GM12878 (cell line): ENCODE results near the gene MAOA. TPM values are rescaled to one million over a fixed set of nuclear protein-coding genes. Genes with fewer than 3 reads are reported as not detected.
"Not testable (repeated sequence)": the region's sequence is repeated elsewhere in the genome, so short reads cannot be mapped to it uniquely, and the experiment has no call there.

Experiments
- ATAC-seq: fragments of 200-7000 bp; cut with Tn5 transposase; 3 replicates; pipeline ENCODE4 v1.9.1; 2020; ENCODE audit warnings: mild to moderate bottlenecking, moderate library complexity
- BruUV-seq: library from RNA; stranded (reverse); fragments of 400-500 nt; replicated peaks from 2 replicates; lab custom pipeline; 2021; lab: Mats Ljungman, UMichigan
- CTCF ChIA-PET: fragments of 300-600 bp; sonication (Branson Sonifier 250); formaldehyde crosslinking; extraction: SDS; loops from one replicate; lab custom pipeline; 2021; ENCODE audit warnings: inconsistent platforms; lab: Yijun Ruan, JAX
- POLR2A ChIA-PET: fragments of 350-600 bp; formaldehyde crosslinking; extraction: SDS; loops from one replicate; lab custom pipeline; 2021; ENCODE audit warnings: inconsistent platforms; lab: Charles Lee
- RAD21 ChIA-PET: fragments of 300-600 bp; sonication (Branson Sonifier 250); formaldehyde crosslinking; loops from one replicate; lab custom pipeline; 2023; ENCODE audit warnings: antibody characterized with exemption; ENCODE audit not compliant: unreplicated experiment; lab: Charles Lee
- SMC1A ChIA-PET: fragments of 300-600 bp; sonication (Branson Sonifier 250); formaldehyde crosslinking; loops from one replicate; lab custom pipeline; 2023; ENCODE audit not compliant: unreplicated experiment, uncharacterized antibody; lab: Charles Lee
- DNase-seq: peaks from one replicate; pipeline ENCODE4 v3.0.0-alpha.2; 2011; ENCODE audit warnings: low read depth, low spot score
- FAIRE-seq: peaks from 3 replicates; lab custom pipeline; 2011; peaks lifted over from hg19 to GRCh38; lab: Jason Lieb, UNC
- H2AFZ ChIP-seq: 2 replicates; pipeline ENCODE4 v1.6.0; 2011; ENCODE audit warnings: low read depth, low read length, control low read depth; ENCODE audit not compliant: control insufficient read depth
- H3K27ac ChIP-seq: 2 replicates; pipeline ENCODE4 v1.5.1; 2011; ENCODE audit warnings: control low read depth; ENCODE audit not compliant: control insufficient read depth, insufficient read depth
- H3K27me3 ChIP-seq, 2 experiments: replicated peaks in 1 of 2; 2 replicates each; pipeline versions ENCODE4 v1.6.0 to v1.6.1; 2011; ENCODE audit warnings: low read length in 1 of 2; ENCODE audit not compliant: control insufficient read depth in 2 of 2, insufficient read depth in 2 of 2
- H3K36me3 ChIP-seq, 2 experiments: 2 replicates each; pipeline ENCODE4 v1.5.1; 2011; ENCODE audit warnings: low read length in 1 of 2; ENCODE audit not compliant: control insufficient read depth in 2 of 2, insufficient read depth in 2 of 2
- H3K4me1 ChIP-seq: 2 replicates; pipeline ENCODE4 v1.6.1; 2011; ENCODE audit warnings: mild to moderate bottlenecking, low read length, moderate library complexity, mixed read lengths; ENCODE audit not compliant: control insufficient read depth, insufficient read depth
- H3K4me2 ChIP-seq: 2 replicates; pipeline ENCODE4 v1.6.0; 2011; ENCODE audit warnings: control low read depth; ENCODE audit not compliant: control insufficient read depth, insufficient read depth
- H3K4me3 ChIP-seq: fragments of 200-600 bp; sonication (generic); 2 replicates; pipeline ENCODE4 v1.5.1; 2016
- H3K79me2 ChIP-seq: 2 replicates; pipeline ENCODE4 v1.6.0; 2011; ENCODE audit warnings: low read length; ENCODE audit not compliant: control insufficient read depth, insufficient read depth
- H3K9ac ChIP-seq: 2 replicates; pipeline ENCODE4 v1.8.0; 2011; ENCODE audit warnings: low read length, control low read depth, mixed read lengths; ENCODE audit not compliant: control insufficient read depth, insufficient read depth
- H3K9me3 ChIP-seq: replicated peaks from 3 replicates; pipeline ENCODE4 v1.5.1; 2011; ENCODE audit warnings: mild to moderate bottlenecking, low read length; ENCODE audit not compliant: control insufficient read depth, insufficient read depth
- H4K20me1 ChIP-seq: 2 replicates; pipeline ENCODE4 v1.6.0; 2011; ENCODE audit not compliant: control insufficient read depth, insufficient read depth
- BRCA1 ChIP-seq: IDR thresholded peaks from 2 replicates; pipeline ENCODE4 v1.6.1; 2011; ENCODE audit warnings: low read depth, low read length, improper control_type of control experiment
- CHD1 ChIP-seq: IDR thresholded peaks from 2 replicates; pipeline ENCODE4 v1.6.1; 2012; ENCODE audit warnings: low read depth, low read length, improper control_type of control experiment
- HCFC1 ChIP-seq: fragments of 150-350 bp; IDR thresholded peaks from 2 replicates; pipeline ENCODE4 v1.6.1; 2014; ENCODE audit warnings: low read length
- PAX5 ChIP-seq: IDR thresholded peaks from 2 replicates; pipeline ENCODE4 v1.6.1; 2011; ENCODE audit warnings: low read depth, low read length, borderline replicate concordance
- RUNX3 ChIP-seq: IDR thresholded peaks from 2 replicates; pipeline ENCODE4 v1.6.1; 2012; ENCODE audit warnings: low read length, inconsistent platforms
- STAT1 ChIP-seq: fragments of 450-650 bp; conservative IDR thresholded peaks from 2 replicates; pipeline ENCODE4 v1.6.1; 2014; ENCODE audit warnings: antibody characterized with exemption, mild to moderate bottlenecking
- WGBS: methylation state at CpG from one replicate; pipeline ENCODE4 v1.1.6; 2016; ENCODE audit warnings: low lambda C conversion rate; ENCODE audit not compliant: insufficient replicate concordance, insufficient coverage; ENCODE audit errors: missing lambda C conversion rate; 5-methylcytosine and 5-hydroxymethylcytosine counted together
- in situ Hi-C: fragments of 300-500 bp; cut with MboI; formaldehyde crosslinking; loops from 9 replicates; pipeline ENCODE4 v1.14.3; 2018; ENCODE audit warnings: mixed read lengths
- intact Hi-C: fragments of 100-400 bp; cut with micrococcal nuclease; formaldehyde crosslinking; loops from one replicate; pipeline ENCODE4 v1.14.2; 2022; ENCODE audit not compliant: unreplicated experiment
- polyA plus RNA-seq, 11 experiments: library from polyadenylated mRNA; depleted of rRNA in 4 of 11; unstranded in 6 of 11; stranded (reverse) in 5 of 11; fragments of >200 nt; fragmentation: Nextera tagmentation in 4 of 11; fragmentation: Illumina TruSeq in 1 of 11; extraction: Ambion mirVana in 4 of 11; extraction: Trizol in 1 of 11; gene quantifications; 1 replicate in 1 of 11; 2 replicates in 10 of 11; pipeline versions ENCODE4 v1.2.1 to v1.2.3, GENCODE V29; 2011 to 2016; ENCODE audit warnings: inconsistent platforms in 2 of 11, missing spikeins in 2 of 11, low read depth in 1 of 11
- total RNA-seq, 4 experiments: library from RNA; depleted of rRNA in 3 of 4; stranded (reverse); fragments of >200 nt in 3 of 4; fragmentation: Illumina TruSeq in 1 of 4; extraction: Trizol in 1 of 4; gene quantifications; 2 replicates each; pipeline versions ENCODE4 v1.2.1 to v1.2.3, GENCODE V29; 2013 to 2021
- TF ChIP-seq, protein P1 (sequence below): IDR thresholded peaks from 2 replicates; pipeline ENCODE4 v1.6.1; 2012; ENCODE audit warnings: low read depth, low read length, improper control_type of control experiment

The MAOA gene
- total and polyA plus RNA-seq, 10 of the 15 experiments (the other 5 are each of a cell fraction or from before 2014, with no cell fraction given): 0.02 to 0.51 (median 0.08) TPM; not detected in 7

DNA sequence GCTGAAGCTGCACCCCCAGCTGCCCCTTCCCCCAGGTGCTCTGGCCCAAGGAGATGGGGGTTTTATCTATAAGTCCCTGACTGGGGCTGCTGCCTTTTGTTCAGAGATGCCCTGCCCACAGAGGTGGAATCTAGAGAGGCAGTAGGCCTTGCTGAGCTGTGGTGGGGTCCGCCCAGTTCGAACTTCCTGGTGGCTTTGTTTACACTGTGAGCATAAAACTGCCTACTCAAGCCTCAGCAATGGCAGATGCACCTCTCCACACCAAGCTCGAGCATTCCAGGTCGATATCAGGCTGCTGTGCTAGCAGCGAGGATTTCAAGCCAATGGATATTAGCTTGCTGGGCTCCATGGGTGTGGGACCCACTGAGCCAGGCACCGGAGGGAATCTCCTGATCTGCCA, 71.2 kb downstream of the MAOA start:
- BruUV-seq, H3K4me2 ChIP-seq, H3K36me3 ChIP-seq, DNase-seq, H3K27ac ChIP-seq, H3K27me3 ChIP-seq, in situ Hi-C loops, POLR2A ChIA-PET, ATAC-seq, FAIRE-seq, CTCF ChIA-PET, H4K20me1 ChIP-seq, H3K4me1 ChIP-seq, SMC1A ChIA-PET, H3K9me3 ChIP-seq, H3K4me3 ChIP-seq, RAD21 ChIA-PET, H3K9ac ChIP-seq, H3K79me2 ChIP-seq, intact Hi-C loops, H2AFZ ChIP-seq: not testable (repeated sequence)
- 33% methylated on average over 6 of the region's 6 CpGs for WGBS

DNA sequence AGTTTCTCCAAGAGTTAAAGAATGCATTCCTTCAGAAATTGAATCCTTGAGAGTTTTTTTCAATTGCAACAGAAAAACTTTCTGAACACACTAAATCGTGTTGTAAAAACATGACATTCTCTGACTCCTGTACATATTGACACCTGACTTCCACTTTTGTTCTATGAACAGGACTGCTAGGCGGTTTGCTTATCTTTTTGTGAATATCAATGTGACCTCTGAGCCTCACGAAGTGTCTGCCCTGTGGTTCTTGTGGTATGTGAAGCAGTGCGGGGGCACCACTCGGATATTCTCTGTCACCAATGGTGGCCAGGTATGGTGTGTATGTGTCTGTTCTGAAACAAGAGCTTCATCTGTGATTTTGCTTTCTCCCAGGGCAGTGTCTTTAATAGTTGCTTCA, 71.9 kb downstream of the MAOA start:
- no peak overlapping the region for H3K9ac ChIP-seq
- CTCF ChIA-PET: no interaction called here
- 12% methylated on average over 5 of the region's 5 CpGs for WGBS
- in situ Hi-C loops (no loop called here), intact Hi-C loops (no loop called here)
- no peaks in the 10 kb centered on the region for H3K4me1 ChIP-seq
- ATAC-seq: no peak
- no peak overlapping the region for H3K4me2 ChIP-seq
- FAIRE-seq: no peak
- H3K36me3 ChIP-seq: no peaks in the 10 kb centered on the region
- POLR2A ChIA-PET: no interaction called here
- RAD21 ChIA-PET: no interaction called here
- H2AFZ ChIP-seq: no peak overlapping the region
- SMC1A ChIA-PET: no interaction called here
- no peaks in the 10 kb centered on the region for H4K20me1 ChIP-seq
- no peaks in the 10 kb centered on the region for H3K9me3 ChIP-seq
- no peaks in the 10 kb centered on the region for H3K79me2 ChIP-seq
- no peak overlapping the region for H3K27ac ChIP-seq
- TF ChIP-seq BRCA1 (no peak), CHD1 (no peak), HCFC1 (no peak), STAT1 (no peak), PAX5 (no peak), RUNX3 (no peak)
- TF ChIP-seq, protein P1, sequence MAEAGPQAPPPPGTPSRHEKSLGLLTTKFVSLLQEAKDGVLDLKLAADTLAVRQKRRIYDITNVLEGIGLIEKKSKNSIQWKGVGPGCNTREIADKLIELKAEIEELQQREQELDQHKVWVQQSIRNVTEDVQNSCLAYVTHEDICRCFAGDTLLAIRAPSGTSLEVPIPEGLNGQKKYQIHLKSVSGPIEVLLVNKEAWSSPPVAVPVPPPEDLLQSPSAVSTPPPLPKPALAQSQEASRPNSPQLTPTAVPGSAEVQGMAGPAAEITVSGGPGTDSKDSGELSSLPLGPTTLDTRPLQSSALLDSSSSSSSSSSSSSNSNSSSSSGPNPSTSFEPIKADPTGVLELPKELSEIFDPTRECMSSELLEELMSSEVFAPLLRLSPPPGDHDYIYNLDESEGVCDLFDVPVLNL: no peak
- H3K4me3 ChIP-seq: no peak overlapping the region
- H3K27me3 ChIP-seq: no peaks in the 10 kb centered on the region
- BruUV-seq: no TSS peak
- DNase-seq: no peak
